ENCODE measurements around the gene USP19.

- TF ChIP-seq BHLHE40 (IDR thresholded peaks at IDR 0.05; ENCODE audit: low read depth, low read length) (no peak), POLR2A (IDR thresholded peaks at IDR 0.05; ENCODE audit: low read length) (no peak), CTCF (IDR thresholded peaks at IDR 0.05) (no peak), RAD21 (conservative IDR thresholded peaks at IDR 0.05 in 1 of 2, IDR thresholded peaks at IDR 0.05 in 1 of 2) (no peak), HES2 (IDR thresholded peaks at IDR 0.05) (no peak), USF2 (IDR thresholded peaks at IDR 0.05) (no peak), PBX3 (IDR thresholded peaks at IDR 0.05) (no peak), MAZ (IDR thresholded peaks at IDR 0.05; ENCODE audit: borderline replicate concordance, low read depth, low read length) (no peak), ESRRA (IDR thresholded peaks at IDR 0.05; ENCODE audit: borderline replicate concordance, low read length) (no peak), BCL3 (IDR thresholded peaks at IDR 0.05) (no peak), EP300 (IDR thresholded peaks at IDR 0.05) (no peak)
Observed at GRCh38 chr3:49098910-49099630, 21.6 kb downstream of the USP19 start.

Measured in A549 (cell line).